Measurements from ENCODE around the gene HNRNPR.

DNA sequence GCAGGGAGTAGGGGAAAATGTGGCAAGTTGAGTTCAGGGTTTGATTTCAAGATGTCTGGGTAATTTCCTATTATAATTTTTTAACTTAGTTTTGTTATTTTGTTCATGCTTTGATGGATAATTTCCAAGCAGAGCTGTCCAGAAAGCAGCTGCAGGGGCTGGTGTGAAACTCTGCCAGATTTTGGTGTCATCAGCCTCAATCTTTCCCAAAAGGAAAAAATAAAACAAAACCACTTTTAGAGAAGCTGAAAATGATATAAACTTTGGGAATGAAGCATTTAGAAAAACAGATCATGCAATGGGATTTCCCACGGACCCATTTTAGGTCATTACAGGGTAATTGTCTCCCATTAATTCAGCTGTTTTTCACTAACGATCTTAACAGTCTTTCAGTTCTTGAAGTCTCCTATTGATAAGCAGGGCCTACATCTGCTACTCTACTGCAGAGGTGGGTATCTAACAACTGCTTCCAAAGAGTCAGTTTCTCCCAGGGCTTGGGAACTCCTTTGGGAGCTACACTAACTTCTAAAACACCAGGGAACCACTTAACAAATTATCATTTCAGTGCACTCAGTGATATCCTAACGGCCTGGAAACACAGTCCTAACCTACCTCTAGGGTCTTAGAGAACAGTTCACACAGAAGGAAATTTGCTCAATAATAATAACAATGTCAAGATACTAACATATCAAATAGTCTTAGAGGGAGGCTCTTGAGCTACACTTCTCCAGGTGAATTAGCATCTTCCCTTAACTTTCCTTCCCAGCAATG is 13.2 kb upstream of the HNRNPR start:
- TF ChIP-seq, protein P1, sequence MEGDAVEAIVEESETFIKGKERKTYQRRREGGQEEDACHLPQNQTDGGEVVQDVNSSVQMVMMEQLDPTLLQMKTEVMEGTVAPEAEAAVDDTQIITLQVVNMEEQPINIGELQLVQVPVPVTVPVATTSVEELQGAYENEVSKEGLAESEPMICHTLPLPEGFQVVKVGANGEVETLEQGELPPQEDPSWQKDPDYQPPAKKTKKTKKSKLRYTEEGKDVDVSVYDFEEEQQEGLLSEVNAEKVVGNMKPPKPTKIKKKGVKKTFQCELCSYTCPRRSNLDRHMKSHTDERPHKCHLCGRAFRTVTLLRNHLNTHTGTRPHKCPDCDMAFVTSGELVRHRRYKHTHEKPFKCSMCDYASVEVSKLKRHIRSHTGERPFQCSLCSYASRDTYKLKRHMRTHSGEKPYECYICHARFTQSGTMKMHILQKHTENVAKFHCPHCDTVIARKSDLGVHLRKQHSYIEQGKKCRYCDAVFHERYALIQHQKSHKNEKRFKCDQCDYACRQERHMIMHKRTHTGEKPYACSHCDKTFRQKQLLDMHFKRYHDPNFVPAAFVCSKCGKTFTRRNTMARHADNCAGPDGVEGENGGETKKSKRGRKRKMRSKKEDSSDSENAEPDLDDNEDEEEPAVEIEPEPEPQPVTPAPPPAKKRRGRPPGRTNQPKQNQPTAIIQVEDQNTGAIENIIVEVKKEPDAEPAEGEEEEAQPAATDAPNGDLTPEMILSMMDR (optimal IDR thresholded peaks at IDR 0.05 in 1 of 3, IDR thresholded peaks at IDR 0.05 in 1 of 3, conservative IDR thresholded peaks at IDR 0.05 in 1 of 3; ENCODE audit: extremely low read depth in 1 of 3, insufficient read depth in 2 of 3, low read length in 3 of 3): no peak
- TF ChIP-seq EZH2 (IDR thresholded peaks at IDR 0.05; ENCODE audit: low read length): no peak
